H4 (cell line): ENCODE results near the gene TMC5. TPM values are rescaled to one million over a fixed set of nuclear protein-coding genes. Genes with fewer than 3 reads are reported as not detected.

Source experiments
- DNase-seq: peaks from one replicate; pipeline ENCODE4 v3.0.0-alpha.2; 2015; ENCODE audit warnings: low spot score
- total RNA-seq: library from RNA; depleted of rRNA; stranded (reverse); fragments of >200 nt; shearing (Covaris generic); gene quantifications from 2 replicates; pipeline ENCODE4 v1.2.3, GENCODE V29; 2014

Gene TMC5
- total RNA-seq, 1 experiment from 2014 or later = not detected

DNA sequence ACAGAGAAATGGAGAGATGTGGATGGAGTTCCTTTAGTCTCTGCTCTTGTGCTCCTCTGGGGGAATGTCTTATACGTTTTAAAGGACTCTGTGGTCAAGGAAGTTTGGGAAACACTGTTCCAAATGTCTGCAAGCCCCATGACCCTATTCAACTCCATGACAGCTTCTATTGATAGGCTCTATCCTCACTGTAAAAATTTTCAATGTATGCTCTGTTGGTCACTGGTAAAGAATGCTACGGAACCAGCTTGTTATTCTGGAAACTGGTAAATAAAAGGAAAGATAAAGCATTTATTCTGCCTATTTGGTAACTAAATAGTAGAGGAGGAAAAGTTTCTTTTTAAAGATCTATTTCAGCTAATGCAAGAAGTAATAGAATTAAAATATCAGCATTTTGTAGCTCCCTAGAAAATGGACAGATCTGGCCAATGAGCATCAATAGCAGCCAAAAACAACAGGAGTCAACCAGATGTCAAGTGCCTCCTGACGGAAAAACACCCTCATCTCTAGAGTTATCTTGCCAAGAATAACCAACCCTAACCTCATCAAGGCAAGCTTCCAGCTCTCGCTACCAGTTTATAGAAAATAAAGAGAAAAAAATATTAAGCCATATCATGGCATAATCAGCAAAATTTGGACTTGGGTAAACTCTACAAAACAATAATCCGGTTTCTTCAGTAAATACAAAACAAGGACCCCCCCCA is 88.1 kb downstream of the TMC5 start:
- DNase-seq = no peak

DNA sequence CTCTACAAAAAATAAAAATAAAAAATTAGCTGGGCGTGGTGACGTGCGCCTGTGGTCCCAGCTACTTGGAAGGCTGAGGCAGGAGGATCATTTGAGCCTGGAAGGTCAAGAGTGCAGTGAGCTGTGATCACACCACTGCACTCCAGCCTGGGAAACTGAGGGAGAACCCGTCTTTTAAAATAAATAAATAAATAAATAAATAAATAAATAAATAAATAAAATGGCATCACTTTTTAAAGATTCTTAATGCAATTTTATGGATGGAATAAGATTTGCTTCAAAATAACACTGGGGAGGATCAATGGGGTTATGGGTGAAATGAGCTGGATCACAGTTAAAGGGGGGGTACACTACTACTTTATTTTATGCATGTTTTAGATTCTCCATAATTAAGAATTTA is 89.3 kb downstream of the TMC5 start:
- no peak for DNase-seq

DNA sequence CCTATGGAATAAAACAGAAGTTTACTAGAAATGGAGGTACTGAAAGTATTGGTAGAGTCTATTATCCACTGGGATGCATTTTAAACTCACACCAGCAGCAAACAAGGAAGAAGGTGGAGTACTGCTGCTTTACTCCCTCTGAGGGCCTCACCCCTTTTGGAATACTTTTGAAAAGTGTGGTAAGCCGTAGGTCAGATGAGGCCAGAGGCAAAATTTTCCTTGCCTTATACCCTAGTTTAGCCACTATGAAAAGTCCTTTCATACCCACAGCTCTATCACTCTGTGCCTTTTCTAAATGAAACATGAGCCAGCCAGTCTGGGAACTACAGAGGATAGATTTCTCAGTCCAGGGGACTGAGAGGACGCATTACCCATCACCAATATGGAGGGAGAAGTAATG is 90.2 kb downstream of the TMC5 start:
- no peak for DNase-seq

DNA sequence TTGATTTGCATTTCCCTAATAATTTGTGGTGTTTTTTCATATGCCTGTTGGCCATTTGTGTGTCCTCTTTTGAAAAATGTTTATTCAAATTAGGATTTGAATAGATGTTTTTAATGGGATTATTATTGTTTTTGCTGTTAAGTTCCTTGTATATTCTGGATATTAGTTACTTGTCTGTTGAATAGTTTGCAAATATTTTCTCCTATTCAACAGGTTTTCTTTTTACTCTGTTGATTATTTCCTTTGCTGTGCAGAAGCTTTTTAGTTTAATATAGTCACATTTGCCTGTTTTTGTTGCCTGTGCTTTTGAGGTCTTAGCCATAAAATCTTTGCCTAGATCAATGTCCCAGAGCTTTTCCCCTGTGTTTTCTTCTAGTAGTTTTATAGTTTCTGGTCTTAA is 94.6 kb downstream of the TMC5 start:
- DNase-seq = no peak

DNA sequence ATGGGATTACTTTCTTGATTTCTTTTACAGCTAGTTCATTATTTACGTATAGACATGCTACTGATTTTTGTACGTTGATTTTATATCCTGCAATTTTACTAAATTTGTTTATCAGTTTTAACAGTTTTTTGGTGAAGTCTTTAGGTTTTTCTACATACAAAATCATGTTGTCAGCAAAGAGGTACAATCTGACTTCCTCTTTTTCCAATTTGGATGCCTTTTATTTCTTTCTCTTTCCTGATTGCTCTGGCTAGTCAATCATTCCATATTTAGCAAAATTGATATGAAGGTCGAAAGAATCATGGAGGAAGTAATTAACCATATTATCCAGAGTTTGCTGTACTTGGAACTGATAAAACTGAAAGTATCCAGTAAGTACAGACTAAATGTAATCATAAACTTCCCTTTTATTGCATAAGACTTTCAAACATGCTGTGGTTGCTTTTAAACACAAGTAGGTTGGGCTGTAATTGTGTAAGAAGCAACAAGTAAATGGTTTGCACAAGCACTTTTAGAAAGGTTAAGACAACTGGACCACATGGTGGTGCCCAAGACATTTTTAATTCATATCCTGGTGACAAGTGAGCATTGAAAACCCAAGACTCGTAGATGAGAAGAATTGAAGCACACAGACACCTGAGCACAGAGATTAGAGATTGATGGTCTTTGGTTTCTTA is 95.8 kb downstream of the TMC5 start:
- DNase-seq = peak; percentile 39

DNA sequence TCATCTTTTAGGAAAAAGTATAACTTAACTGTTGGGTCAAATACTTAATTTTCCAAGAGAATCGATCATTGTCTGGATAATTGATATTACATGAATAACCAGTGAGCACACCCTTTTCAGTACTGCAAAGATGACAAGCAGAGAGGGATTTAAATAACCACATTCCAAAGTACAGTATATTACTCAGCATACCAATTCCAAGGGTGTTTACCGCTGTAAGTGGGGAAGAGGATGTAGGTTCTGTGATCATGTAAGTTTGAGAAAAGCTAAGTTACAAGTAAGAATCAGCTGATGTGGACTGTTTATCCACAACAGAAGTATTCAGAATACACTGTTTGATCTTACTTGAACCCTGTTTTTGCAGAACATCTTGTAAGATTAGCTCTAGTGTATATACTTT is 98.1 kb downstream of the TMC5 start:
- DNase-seq = no peak

DNA sequence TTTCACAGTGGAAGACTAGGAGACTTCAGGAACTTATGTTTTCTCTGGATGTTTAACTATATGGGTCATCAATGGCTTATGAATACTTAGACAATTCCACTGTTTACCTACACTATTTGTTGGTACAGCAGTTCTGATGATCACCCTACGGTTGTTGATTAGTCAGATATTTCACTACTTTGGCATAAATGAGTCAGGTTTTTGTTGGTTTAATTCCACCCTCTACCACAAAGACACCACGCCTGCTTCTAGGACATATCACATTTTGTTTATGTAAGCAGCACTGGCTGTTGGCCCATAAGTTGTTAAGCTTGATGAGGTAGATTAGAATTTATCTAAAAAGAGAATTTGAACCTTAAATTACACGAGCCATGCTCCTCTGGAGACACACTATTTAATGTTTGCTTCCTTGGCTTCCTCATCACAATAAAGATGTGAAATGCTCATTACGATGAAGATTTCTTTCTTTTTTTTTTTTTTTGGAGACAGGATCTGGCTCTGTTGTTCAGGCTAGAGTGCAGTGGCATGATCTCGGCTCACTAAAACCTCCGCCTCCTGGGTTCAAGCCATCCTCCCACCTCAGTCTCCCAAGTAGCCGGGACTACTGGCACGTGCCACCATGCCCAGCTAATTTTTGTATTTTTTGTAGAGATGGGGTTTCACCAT is 99.9 kb downstream of the TMC5 start:
- DNase-seq = peak; percentile 78

DNA sequence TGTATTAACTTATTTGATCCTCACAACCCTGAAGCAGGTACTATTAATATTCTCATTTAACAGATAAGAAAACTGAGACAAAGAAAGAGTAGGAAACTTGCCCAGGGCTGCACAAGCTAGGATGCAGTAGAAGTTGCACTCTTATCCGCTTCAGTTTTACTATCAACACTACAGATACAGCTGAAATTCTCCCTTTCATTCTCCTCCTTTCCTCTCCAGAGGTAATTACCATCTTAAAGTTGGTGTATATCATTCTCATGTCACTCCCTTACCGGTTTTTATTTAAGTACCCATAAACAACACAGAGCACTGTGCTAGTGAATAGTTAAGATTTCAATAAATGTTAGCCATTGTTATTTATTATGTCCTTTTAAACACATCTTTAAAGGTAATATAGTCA is 100.7 kb downstream of the TMC5 start:
- no peak for DNase-seq

DNA sequence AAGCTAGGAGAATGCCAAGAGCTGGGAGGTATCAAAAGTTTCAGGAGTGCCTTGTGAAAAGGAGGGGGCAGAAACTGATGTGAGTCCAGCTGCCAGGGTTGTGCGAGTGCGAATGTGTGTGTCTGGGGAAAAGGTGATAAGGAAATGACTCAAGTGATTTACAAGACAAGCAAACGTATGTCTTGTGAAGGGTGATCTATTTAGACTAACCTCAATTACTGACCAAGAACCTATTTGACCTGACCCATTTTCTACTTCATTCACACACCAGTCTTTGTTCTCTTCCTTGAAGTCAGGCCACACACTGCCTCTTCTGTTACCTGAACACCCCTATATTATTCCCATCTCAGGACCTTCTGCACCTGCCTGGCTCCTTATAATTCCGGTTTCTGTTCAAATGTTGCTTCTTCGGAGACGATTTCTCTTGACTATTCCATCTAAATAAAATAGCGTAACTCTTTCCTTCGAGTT is 103.2 kb downstream of the TMC5 start:
- no peak for DNase-seq

DNA sequence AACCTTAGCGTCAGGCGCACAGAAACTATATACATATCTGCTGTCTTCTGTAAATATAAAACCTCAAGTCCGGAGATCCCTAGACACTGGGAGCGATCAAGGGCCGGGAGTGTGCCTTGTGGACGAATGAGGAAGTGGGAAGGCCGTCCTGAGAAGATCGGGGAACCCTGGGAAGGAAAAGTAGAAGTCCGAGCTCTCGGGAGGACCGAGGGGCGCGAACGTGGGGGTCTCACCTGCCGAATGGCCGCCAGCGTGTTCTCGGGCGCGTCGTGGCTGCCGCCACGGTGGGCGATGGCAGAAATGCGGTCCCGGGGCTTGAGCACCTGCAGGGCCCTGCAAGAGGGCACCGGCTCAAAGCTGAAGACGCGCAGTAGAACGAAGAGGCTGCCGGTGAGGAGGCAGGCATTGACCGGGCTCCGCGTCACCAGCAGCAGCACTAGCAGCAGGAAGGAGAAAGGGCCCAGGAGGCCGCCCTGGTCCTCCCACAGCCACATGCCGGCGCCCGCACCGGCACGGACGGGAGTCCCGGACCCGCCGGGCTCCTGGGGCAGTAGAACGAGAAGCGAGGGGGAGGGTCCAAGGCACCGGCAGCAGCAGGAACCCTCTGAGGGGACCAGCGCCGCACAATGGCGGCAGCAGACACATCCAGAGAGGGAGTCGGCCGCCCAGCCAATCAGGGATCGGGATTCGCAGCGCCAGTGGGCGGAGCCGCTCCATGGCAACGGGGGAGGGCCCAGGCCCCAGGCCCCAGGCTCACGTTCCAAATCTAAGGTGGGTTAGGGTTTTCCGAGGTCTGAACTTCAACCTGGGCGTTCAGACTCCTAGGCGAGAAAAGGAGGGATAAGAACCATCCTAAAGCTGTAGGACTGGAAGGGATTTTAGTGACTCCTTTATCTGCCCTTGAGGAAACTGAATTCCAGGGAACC is 104.1 kb downstream of the TMC5 start, which contains the start of gene GDE1:
TSS of gene GDE1 (minus strand) at position 628 of the 926 bp plus-strand sequence. CDS start at position 494, 134 bp downstream.
- peak; percentile 88 for DNase-seq

DNA sequence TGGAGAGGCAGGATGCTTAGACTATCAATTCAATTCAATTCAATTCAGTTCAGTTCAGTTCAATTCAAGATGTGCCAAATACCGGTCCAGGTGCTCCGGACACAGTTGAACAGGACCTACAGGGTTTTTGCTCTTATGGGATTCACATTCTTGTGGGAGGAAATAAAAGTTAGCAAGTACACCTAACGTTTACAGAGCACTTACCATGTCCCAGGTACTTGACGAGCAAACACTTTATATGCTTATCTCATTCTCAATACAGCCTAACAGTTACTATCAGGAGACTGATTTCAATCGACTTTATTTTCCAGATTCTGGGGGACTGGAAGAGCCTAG is 104.7 kb downstream of the TMC5 start:
- DNase-seq = no peak

DNA sequence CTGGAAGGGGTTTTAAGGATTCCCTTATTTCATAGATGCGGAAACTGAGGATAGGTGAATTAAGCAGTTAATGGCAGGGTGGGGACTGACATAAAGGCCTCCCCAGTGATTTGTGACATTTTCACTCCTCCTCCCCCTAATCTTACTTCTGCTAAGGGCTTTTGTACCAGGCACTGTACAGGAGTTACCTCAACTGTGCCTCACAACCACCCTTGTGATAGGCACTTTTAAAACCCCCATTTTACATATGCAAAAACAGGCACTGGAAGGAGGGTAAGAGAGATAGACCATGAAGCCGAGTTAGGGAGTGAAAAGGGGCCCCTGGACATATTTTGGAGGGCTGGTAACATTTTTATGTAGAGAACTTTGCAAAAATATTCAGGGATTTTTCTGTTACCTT is 105.1 kb downstream of the TMC5 start:
- no peak for DNase-seq

DNA sequence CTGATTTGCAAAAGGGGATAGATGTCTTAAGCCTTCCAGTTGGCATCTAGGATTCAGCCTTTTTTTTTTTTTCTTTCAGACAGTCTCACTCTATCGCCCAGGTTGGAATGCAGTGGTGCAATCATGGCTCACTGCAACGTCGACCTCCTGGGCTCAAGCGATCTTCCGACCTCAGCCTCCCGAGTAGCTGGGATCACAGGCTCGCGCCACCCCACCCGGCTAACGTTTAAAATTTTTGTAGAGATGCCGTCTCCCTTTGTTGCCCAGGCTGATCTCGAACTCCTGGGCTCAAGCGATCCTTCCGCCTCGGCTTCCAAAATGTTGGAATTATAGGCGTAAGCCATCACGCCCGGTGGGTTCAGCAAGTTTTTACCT is 105.5 kb downstream of the TMC5 start:
- DNase-seq = no peak

DNA sequence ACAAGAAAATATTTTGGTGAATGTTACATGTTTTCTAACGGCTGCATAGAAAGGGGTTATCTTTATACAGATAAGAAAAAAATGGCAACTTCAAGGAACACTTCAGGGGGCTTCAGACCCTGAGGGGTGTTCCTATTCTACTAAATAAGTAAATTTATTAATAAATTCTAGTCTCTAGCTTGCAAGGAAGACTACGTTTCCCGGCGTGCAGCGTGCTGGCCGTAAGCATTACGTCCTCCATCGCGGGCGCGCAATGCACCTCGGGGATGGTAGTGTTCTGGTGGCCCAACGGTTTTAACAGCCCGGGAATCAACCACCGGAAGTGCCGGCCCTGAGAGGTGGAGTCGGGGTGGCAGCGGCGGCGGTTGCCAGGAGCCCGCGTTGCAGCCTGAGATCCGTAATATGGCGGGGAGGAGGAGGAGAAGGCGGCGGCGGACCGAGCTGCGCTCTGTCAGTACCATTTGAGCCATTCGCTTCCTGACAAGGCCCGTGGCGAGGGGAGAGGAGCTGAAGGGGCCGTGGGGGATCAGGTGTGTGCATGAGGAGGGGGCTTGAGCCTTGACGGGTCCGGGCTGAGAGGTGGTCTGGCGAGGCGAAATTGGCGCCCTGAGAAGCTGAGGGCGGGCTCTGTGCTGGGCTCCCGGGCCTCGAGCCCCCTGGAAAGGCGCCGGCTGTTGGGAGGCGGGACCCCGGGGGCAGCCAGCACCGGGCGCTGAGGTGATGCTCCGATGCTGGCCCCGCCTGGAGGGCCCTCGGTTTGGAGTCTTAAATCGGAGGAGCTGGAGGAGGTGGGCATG is 106.1 kb downstream of the TMC5 start, which contains the start of gene CCP110:
TSS of gene CCP110 (plus strand) at position 384 of the 797 bp plus-strand sequence. CDS start 3,940 bp downstream, outside the sequence.
- peak; percentile 96 for DNase-seq

DNA sequence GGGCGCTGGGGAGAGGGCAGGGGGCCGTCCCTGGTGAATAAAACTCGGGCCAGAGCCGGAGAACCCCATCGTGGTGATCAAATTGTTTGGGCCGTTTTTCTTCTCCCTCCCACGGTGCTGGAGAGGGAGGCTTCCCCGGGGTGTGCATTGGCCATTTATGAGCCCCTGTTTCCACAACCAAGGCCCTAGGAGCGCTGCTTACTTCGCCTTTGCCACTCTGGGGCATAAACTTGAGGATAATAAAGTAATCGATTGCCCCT is 106.6 kb downstream of the TMC5 start:
- DNase-seq = no peak

DNA sequence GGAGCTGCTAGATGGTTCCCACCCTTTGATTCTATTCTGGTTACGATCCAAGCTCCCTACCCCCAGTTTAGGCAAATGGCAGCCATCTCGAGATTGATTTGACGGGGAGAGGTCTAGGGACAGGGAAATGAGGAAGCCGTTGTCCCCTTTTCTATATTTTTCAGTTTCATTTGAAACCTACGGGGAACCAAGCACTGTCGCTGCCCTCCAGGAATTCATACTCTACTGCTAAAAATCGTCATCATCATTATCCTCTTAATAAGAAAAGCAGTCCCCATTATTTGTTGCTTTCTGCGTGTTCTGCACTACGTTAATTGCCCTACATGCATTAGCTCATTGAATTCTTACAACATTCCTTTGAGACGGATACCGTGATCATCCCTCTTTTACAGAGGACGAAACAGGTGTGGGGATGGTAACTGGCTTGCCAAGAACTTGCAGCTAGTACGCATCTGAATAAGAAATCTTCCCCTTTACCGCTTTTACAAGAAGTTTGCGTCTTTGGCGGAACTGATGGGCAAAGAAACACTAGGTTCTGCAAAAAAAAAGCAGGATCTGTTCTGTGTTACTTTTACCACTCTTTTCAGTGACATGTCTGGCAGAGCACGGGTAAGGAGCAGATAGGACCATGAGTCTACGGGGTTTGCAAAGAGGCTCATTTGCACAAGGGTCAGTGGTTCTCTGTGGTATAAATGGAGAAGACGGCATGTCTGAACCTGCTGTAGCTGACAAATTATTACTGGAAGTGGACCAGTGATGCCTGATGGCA is 107.1 kb downstream of the TMC5 start:
- no peak for DNase-seq

DNA sequence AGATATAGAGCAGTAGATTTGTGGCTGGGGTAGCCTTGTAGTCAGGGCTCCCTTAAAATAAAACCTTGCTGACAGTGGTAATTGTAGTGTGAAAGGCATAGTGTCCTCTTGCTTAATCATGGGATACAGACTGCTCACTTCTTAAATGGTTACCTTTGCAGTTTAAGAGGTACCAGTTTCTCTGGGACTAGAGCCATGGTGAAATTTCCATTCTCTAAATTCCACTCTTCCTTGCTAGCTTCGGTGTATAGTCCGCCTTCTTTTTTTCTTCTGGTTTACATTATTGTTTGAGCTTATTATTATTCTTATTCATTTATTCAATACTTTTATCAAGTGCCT is 107.7 kb downstream of the TMC5 start:
- no peak for DNase-seq

DNA sequence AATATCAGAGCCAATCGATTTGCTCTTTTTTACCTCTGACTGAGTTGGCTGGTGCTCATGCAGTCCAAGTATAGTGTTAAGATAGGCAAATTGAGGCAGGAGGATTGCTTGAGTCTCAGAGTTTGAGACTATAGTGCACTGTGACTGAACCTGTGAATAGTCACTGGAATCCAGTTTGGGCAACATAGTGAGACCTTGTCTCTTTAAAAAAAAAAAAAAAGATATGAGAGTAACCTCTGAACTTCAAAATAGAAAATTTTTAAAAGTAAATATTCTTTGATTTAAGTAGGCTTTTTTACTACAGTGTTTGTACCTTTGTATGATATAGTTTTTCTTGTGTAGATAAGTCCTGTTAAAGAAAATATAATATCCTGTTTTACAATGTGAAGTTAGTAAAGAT is 109.5 kb downstream of the TMC5 start:
- DNase-seq = no peak

DNA sequence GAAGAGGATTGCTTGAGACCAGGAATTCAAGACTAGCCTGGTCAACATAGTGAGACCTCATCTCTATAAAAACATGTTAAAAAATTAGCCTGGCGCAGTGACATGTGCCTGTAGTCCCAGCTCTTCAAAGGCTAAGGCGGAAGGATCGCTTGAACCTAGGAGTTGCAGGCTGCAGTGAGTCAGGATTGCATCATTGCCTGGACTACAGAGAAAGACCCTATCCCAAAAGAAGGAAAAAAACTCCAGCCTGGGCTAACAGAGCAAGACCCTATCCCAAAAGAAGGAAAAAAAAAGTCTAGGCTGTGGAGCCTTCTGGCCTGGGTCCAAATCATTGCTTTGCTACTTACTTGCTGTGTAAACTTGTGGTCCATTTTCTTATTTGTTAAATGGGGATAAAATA is 111.0 kb downstream of the TMC5 start:
- DNase-seq = no peak

DNA sequence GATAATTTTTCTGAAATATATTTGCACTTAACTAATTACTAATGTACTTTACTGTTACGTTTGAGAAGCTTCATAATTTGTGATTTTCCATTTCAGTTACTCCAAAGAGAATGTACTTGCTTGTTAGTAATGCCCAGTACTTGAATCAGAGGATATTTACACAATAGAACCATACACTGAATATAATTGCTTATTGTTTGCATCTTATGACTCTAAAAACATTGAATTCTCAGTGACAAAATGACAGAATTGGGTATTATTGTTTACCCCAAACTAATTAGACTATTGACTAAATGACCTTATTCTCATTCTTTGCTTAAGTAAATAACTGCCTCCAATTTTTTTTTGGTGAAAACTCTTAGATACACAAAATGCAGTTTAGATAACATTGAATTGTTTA is 114.9 kb downstream of the TMC5 start:
- no peak for DNase-seq
